Panc1 (cell line): ENCODE data around the gene MFSD6. TPM values are rescaled to one million over a fixed set of nuclear protein-coding genes. Genes with fewer than 3 reads are reported as not detected.

Source experiments
- ATAC-seq: fragments of 200-7000 bp; cut with Tn5 transposase; 2 replicates; pipeline ENCODE4 v1.9.1; 2020; ENCODE audit warnings: mild to moderate bottlenecking, moderate library complexity
- BruUV-seq: library from RNA; stranded (reverse); fragments of 400-500 nt; replicated peaks from 2 replicates; lab custom pipeline; 2021; lab: Mats Ljungman, UMichigan
- CTCF ChIA-PET: fragments of 300-600 bp; sonication (Branson Sonifier 250); formaldehyde crosslinking; loops from one replicate; lab custom pipeline; 2022; ENCODE audit warnings: antibody characterized with exemption; lab: Charles Lee
- POLR2A ChIA-PET: fragments of 300-600 bp; sonication (Branson Sonifier 250); formaldehyde crosslinking; loops from one replicate; lab custom pipeline; 2022; ENCODE audit warnings: antibody characterized with exemption; lab: Charles Lee
- DNase-seq: peaks from one replicate; pipeline ENCODE4 v3.0.0-alpha.2; 2010; ENCODE audit warnings: low read depth, low spot score
- H3K27ac ChIP-seq: 2 replicates; pipeline ENCODE4 v1.5.1; 2011; ENCODE audit warnings: mild to moderate bottlenecking, low read length, inconsistent platforms
- H3K27me3 ChIP-seq: fragments of 200-500 bp; sonication (Bioruptor generic); 2 replicates; pipeline ENCODE4 v1.6.0; 2014; ENCODE audit warnings: low read length, inconsistent platforms; ENCODE audit not compliant: control insufficient read depth, insufficient read depth
- H3K36me3 ChIP-seq: fragments of 200-500 bp; sonication (Bioruptor generic); 2 replicates; pipeline ENCODE4 v1.5.1; 2014; ENCODE audit warnings: inconsistent platforms, mild to moderate bottlenecking, low read length, moderate library complexity; ENCODE audit not compliant: control insufficient read depth, insufficient read depth
- H3K4me1 ChIP-seq: 2 replicates; pipeline ENCODE4 v1.5.1; 2011; ENCODE audit warnings: inconsistent platforms, mild to moderate bottlenecking, low read length, moderate library complexity; ENCODE audit not compliant: control insufficient read depth, insufficient read depth
- H3K4me3 ChIP-seq, 2 experiments: 2 replicates each; pipeline ENCODE4 v1.5.1; 2011 to 2012; ENCODE audit warnings: low read depth in 2 of 2, low read length in 2 of 2, mild to moderate bottlenecking in 2 of 2, inconsistent platforms in 1 of 2, moderate library complexity in 1 of 2
- H3K9me3 ChIP-seq: fragments of 200-500 bp; sonication (Bioruptor generic); 2 replicates; pipeline ENCODE4 v1.5.1; 2014; ENCODE audit warnings: low read depth, mild to moderate bottlenecking, inconsistent platforms, low read length, moderate library complexity; ENCODE audit not compliant: control insufficient read depth, insufficient read depth
- POLR2AphosphoS5 ChIP-seq: IDR thresholded peaks from 2 replicates; pipeline ENCODE4 v1.6.1; 2012; ENCODE audit warnings: mild to moderate bottlenecking, low read depth, low read length, moderate library complexity
- SIN3A ChIP-seq: IDR thresholded peaks from 2 replicates; pipeline ENCODE4 v1.6.1; 2012; ENCODE audit warnings: low read depth, mild to moderate bottlenecking, low read length, moderate library complexity, borderline replicate concordance; ENCODE audit not compliant: insufficient read depth
- TCF7L2 ChIP-seq: IDR thresholded peaks from 2 replicates; pipeline ENCODE4 v1.6.1; 2011; ENCODE audit warnings: mild to moderate bottlenecking, low read depth, low read length, inconsistent platforms
- in situ Hi-C: cut with HindIII; loops from 2 replicates; pipeline ENCODE4 v1.10.0; 2016; ENCODE audit warnings: low sequenced_read_pairs, low pct_unique_long_range_greater_than_20kb
- intact Hi-C: fragments of 100-400 bp; cut with micrococcal nuclease; formaldehyde crosslinking; loops from one replicate; pipeline ENCODE4 v1.10.0; 2022; ENCODE audit not compliant: unreplicated experiment
- total RNA-seq: library from RNA; stranded (reverse); gene quantifications from one replicate; pipeline ENCODE4 v1.2.1, GENCODE V29; 2021; ENCODE audit not compliant: unreplicated experiment
- TF ChIP-seq, protein P1 (sequence below), 2 experiments: IDR thresholded peaks; 2 replicates each; pipeline ENCODE4 v1.6.1; 2011 to 2012; ENCODE audit warnings: low read depth in 2 of 2, control low read depth in 1 of 2, low read length in 1 of 2, mild to moderate bottlenecking in 1 of 2, moderate library complexity in 1 of 2; ENCODE audit not compliant: insufficient read depth in 1 of 2
- TF ChIP-seq, protein P2 (sequence below): fragments of 450-650 bp; IDR thresholded peaks from 2 replicates; pipeline ENCODE4 v1.5.1; 2017; ENCODE audit warnings: mild to moderate bottlenecking

MFSD6 gene
- total RNA-seq, 1 experiment from 2014 or later = 10.4 TPM

DNA sequence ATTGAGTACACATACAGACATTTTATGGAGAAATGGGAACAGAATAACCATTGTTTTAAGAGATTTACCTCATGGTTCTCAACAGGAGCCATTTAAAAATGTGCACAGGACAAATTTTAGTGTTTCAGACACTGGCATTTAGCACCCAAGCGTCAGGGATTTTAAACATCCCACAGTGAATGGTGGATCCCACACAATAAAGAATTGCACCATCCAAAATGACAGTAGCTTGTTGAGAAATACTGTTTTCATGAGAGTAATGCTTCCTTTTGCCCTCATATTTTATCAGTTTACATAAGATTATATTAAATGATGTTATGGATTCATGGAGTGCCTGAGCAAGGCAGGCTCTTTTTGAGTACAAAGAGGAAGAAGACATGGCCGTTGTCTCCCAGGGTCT lies 54.0 kb downstream of the MFSD6 start:
- TF ChIP-seq SIN3A = no peak
- TF ChIP-seq TCF7L2 = no peak
- TF ChIP-seq POLR2AphosphoS5 = no peak
- TF ChIP-seq, protein P1, sequence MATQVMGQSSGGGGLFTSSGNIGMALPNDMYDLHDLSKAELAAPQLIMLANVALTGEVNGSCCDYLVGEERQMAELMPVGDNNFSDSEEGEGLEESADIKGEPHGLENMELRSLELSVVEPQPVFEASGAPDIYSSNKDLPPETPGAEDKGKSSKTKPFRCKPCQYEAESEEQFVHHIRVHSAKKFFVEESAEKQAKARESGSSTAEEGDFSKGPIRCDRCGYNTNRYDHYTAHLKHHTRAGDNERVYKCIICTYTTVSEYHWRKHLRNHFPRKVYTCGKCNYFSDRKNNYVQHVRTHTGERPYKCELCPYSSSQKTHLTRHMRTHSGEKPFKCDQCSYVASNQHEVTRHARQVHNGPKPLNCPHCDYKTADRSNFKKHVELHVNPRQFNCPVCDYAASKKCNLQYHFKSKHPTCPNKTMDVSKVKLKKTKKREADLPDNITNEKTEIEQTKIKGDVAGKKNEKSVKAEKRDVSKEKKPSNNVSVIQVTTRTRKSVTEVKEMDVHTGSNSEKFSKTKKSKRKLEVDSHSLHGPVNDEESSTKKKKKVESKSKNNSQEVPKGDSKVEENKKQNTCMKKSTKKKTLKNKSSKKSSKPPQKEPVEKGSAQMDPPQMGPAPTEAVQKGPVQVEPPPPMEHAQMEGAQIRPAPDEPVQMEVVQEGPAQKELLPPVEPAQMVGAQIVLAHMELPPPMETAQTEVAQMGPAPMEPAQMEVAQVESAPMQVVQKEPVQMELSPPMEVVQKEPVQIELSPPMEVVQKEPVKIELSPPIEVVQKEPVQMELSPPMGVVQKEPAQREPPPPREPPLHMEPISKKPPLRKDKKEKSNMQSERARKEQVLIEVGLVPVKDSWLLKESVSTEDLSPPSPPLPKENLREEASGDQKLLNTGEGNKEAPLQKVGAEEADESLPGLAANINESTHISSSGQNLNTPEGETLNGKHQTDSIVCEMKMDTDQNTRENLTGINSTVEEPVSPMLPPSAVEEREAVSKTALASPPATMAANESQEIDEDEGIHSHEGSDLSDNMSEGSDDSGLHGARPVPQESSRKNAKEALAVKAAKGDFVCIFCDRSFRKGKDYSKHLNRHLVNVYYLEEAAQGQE (IDR thresholded peaks at IDR 0.05; ENCODE audit: insufficient read depth in 1 of 2, low read depth in 2 of 2, low read length in 1 of 2) = no peak
- TF ChIP-seq, protein P2, sequence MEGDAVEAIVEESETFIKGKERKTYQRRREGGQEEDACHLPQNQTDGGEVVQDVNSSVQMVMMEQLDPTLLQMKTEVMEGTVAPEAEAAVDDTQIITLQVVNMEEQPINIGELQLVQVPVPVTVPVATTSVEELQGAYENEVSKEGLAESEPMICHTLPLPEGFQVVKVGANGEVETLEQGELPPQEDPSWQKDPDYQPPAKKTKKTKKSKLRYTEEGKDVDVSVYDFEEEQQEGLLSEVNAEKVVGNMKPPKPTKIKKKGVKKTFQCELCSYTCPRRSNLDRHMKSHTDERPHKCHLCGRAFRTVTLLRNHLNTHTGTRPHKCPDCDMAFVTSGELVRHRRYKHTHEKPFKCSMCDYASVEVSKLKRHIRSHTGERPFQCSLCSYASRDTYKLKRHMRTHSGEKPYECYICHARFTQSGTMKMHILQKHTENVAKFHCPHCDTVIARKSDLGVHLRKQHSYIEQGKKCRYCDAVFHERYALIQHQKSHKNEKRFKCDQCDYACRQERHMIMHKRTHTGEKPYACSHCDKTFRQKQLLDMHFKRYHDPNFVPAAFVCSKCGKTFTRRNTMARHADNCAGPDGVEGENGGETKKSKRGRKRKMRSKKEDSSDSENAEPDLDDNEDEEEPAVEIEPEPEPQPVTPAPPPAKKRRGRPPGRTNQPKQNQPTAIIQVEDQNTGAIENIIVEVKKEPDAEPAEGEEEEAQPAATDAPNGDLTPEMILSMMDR = no peak
- Histone ChIP-seq H3K4me3 (no peak overlapping the region), H3K27ac (no peak overlapping the region), H3K4me1 (no peaks in the 10 kb centered on the region), H3K9me3 (no peaks in the 10 kb centered on the region), H3K27me3 (no peaks in the 10 kb centered on the region), H3K36me3 (no peaks in the 10 kb centered on the region)
- ChIA-PET CTCF (no interaction called here), POLR2A (no interaction called here)
- ATAC-seq (no peak), DNase-seq (no peak)
- in situ Hi-C loops = no loop called here
- intact Hi-C loops = no loop called here
- no TSS peak for BruUV-seq

DNA sequence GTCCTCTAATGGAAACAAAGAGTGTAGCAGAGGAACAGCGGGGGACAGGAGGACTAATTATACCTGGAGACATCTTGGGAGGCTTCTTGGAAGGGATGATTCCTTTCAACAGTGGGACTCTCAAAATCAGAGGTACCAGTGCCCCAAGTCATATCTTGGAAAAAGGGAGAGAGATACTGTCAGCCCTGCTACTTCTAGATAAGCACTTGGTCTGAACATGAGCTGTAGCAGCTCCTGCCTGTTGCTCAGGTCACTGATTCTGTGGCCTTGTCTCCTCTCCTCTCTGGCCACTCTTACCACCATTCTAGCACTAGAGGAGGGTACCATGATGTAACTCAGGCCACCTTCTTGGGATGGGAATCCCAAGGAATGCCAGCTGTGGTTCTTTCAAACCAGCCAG lies 54.5 kb downstream of the MFSD6 start:
- no TSS peak for BruUV-seq
- Histone ChIP-seq H3K27ac (no peak overlapping the region), H3K4me1 (no peaks in the 10 kb centered on the region; the same call in 1 of the 2 replicates), H3K36me3 (no peaks in the 10 kb centered on the region), H3K4me3 (no peak overlapping the region), H3K27me3 (no peaks in the 10 kb centered on the region), H3K9me3 (no peaks in the 10 kb centered on the region)
- ATAC-seq (no peak), DNase-seq (no peak)
- in situ Hi-C loops = no loop called here
- intact Hi-C loops = no loop called here
- TF ChIP-seq, protein P2 = no peak
- TF ChIP-seq, protein P1 (IDR thresholded peaks at IDR 0.05; ENCODE audit: insufficient read depth in 1 of 2, low read depth in 2 of 2, low read length in 1 of 2) = no peak
- CTCF ChIA-PET = no interaction called here
- POLR2A ChIA-PET = no interaction called here
